PC-9 (cell line): Measurements from ENCODE around the gene TTC7B. TPM values are rescaled to one million over a fixed set of nuclear protein-coding genes. Genes with fewer than 3 reads are reported as not detected.

Experiments used
- BruUV-seq: library from RNA; stranded (reverse); fragments of 400-500 nt; replicated peaks from 2 replicates; lab custom pipeline; 2021; lab: Mats Ljungman, UMichigan
- CTCF ChIA-PET: fragments of 300-600 bp; sonication (Branson Sonifier 250); formaldehyde crosslinking; loops from one replicate; lab custom pipeline; 2022; ENCODE audit warnings: antibody characterized with exemption; lab: Charles Lee
- POLR2A ChIA-PET: fragments of 300-600 bp; sonication (Branson Sonifier 250); formaldehyde crosslinking; loops from one replicate; lab custom pipeline; 2022; ENCODE audit warnings: antibody characterized with exemption; ENCODE audit not compliant: unreplicated experiment; lab: Charles Lee
- DNase-seq, 2 experiments: peaks; one replicate each; pipeline versions ENCODE4 v3.0.0 to v3.0.0-alpha.2; 2015 to 2022; ENCODE audit warnings: mixed read lengths in 1 of 2
- H2AFZ ChIP-seq: fragments of 200-600 bp; sonication (generic); 2 replicates; pipeline ENCODE4 v1.8.1; 2017; ENCODE audit warnings: antibody characterized with exemption
- H3F3A ChIP-seq: fragments of 200-600 bp; sonication (generic); 2 replicates; pipeline ENCODE4 v1.8.1; 2017; ENCODE audit warnings: antibody characterized with exemption, mild to moderate bottlenecking, low read depth; ENCODE audit not compliant: insufficient read depth
- H3K27ac ChIP-seq: fragments of 200-600 bp; sonication (generic); 2 replicates; pipeline ENCODE4 v1.6.1; 2016; ENCODE audit warnings: mixed run types
- H3K27me3 ChIP-seq: fragments of 200-600 bp; sonication (generic); 2 replicates; pipeline ENCODE4 v1.6.1; 2016; ENCODE audit warnings: low read depth, mixed run types; ENCODE audit not compliant: insufficient read depth
- H3K36me3 ChIP-seq: fragments of 200-600 bp; sonication (generic); 2 replicates; pipeline ENCODE4 v1.6.1; 2016; ENCODE audit warnings: low read depth, mixed run types
- H3K4me1 ChIP-seq: fragments of 200-600 bp; sonication (generic); replicated peaks from 2 replicates; pipeline ENCODE4 v1.6.1; 2016; ENCODE audit warnings: mixed run types; ENCODE audit not compliant: insufficient read depth
- H3K4me2 ChIP-seq: fragments of 200-600 bp; sonication (generic); 2 replicates; pipeline ENCODE4 v1.6.1; 2017; ENCODE audit warnings: mixed run types
- H3K4me3 ChIP-seq: fragments of 200-600 bp; sonication (generic); 2 replicates; pipeline ENCODE4 v1.6.1; 2016; ENCODE audit warnings: mixed run types
- H3K79me2 ChIP-seq: fragments of 200-600 bp; sonication (generic); 2 replicates; pipeline ENCODE4 v1.6.1; 2017; ENCODE audit warnings: low read depth, mixed run types
- H3K9me2 ChIP-seq: fragments of 200-600 bp; sonication (generic); 2 replicates; pipeline ENCODE4 v1.8.1; 2017; ENCODE audit warnings: mild to moderate bottlenecking; ENCODE audit not compliant: insufficient read depth
- H3K9me3 ChIP-seq: fragments of 200-600 bp; sonication (generic); 2 replicates; pipeline ENCODE4 v1.8.1; 2016; ENCODE audit warnings: low read depth; ENCODE audit not compliant: insufficient read depth
- H4K20me1 ChIP-seq: fragments of 200-600 bp; sonication (generic); 2 replicates; pipeline ENCODE4 v1.8.1; 2017; ENCODE audit not compliant: insufficient read depth
- EZH2 ChIP-seq: fragments of 200-600 bp; sonication (generic); IDR thresholded peaks from 2 replicates; pipeline ENCODE4 v1.8.0; 2017; ENCODE audit warnings: antibody characterized with exemption, low read depth
- intact Hi-C: fragments of 100-400 bp; cut with micrococcal nuclease; formaldehyde crosslinking; loops from one replicate; pipeline ENCODE4 v1.10.0; 2022; ENCODE audit not compliant: unreplicated experiment
- total RNA-seq: library from RNA; stranded (reverse); gene quantifications from 2 replicates; pipeline ENCODE4 v1.2.3, GENCODE V29; 2021
- TF ChIP-seq, protein P1 (sequence below): fragments of 200-600 bp; sonication (generic); conservative IDR thresholded peaks from 2 replicates; pipeline ENCODE4 v1.6.1; 2017; ENCODE audit warnings: mixed run types, antibody characterized with exemption, mild to moderate bottlenecking, moderate library complexity

Gene TTC7B
- total RNA-seq, 1 experiment from 2014 or later: 6.8 TPM

DNA sequence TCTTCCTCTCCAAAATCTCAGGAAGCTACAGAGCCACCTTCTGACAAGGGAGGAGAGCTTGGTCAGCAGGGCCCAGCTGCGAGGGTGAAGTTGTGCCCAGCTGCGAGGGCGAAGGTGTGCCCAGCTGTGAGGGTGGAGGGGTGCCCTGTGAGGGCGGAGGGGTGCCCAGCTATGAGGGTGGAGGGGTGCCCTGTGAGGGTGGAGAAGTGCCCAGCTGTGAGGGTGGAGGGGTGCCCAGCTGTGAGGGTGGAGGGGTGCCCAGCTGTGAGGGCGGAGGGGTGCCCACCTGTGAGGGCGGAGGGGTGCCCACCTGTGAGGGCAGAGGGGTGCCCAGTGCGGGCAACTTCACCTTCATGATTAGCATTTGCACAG is 20.4 kb upstream of the TTC7B start:
- no peak overlapping the region for H3K27ac ChIP-seq
- intact Hi-C loops: no loop called here
- H3K9me3 ChIP-seq: no peaks in the 10 kb centered on the region
- TF ChIP-seq EZH2: no peak
- TF ChIP-seq, protein P1, sequence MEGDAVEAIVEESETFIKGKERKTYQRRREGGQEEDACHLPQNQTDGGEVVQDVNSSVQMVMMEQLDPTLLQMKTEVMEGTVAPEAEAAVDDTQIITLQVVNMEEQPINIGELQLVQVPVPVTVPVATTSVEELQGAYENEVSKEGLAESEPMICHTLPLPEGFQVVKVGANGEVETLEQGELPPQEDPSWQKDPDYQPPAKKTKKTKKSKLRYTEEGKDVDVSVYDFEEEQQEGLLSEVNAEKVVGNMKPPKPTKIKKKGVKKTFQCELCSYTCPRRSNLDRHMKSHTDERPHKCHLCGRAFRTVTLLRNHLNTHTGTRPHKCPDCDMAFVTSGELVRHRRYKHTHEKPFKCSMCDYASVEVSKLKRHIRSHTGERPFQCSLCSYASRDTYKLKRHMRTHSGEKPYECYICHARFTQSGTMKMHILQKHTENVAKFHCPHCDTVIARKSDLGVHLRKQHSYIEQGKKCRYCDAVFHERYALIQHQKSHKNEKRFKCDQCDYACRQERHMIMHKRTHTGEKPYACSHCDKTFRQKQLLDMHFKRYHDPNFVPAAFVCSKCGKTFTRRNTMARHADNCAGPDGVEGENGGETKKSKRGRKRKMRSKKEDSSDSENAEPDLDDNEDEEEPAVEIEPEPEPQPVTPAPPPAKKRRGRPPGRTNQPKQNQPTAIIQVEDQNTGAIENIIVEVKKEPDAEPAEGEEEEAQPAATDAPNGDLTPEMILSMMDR: no peak
- no TSS peak for BruUV-seq
- no peaks in the 10 kb centered on the region for H3K27me3 ChIP-seq
- no peak overlapping the region for H3K4me2 ChIP-seq
- no peaks in the 10 kb centered on the region for H3F3A ChIP-seq
- no peak overlapping the region for H2AFZ ChIP-seq
- H3K9me2 ChIP-seq: no peaks in the 10 kb centered on the region
- ChIA-PET POLR2A (no interaction called here), CTCF (no interaction called here)
- H3K79me2 ChIP-seq: no peaks in the 10 kb centered on the region
- no peaks in the 10 kb centered on the region for H4K20me1 ChIP-seq
- DNase-seq: no peak
- no peak overlapping the region for H3K4me3 ChIP-seq
- no peaks in the 10 kb centered on the region for H3K36me3 ChIP-seq
- no peaks in the 10 kb centered on the region for H3K4me1 ChIP-seq

DNA sequence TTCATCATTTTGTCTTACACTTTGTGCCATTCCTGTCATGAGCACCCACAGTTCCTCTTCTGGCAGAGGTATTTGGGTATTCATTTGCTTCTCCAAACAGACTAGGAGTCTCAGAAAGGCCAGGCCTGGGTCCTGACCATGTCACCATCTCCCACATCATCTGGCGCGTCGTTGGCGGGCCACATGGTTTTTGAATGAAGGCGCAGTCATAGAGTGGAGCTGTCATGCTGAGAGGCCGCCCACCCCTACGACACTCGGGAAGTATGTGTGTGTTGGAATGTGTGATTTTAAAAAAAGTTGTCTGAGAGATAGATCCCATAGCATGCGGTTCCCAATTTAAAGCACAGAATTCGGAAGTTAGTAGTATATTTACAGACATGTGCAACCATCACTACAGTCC is 15.6 kb upstream of the TTC7B start:
- no TSS peak for BruUV-seq
- Histone ChIP-seq H2AFZ (no peak overlapping the region), H3K27ac (no peak overlapping the region), H3K9me3 (no peaks in the 10 kb centered on the region), H3K9me2 (no peaks in the 10 kb centered on the region), H3K27me3 (no peaks in the 10 kb centered on the region), H3K4me1 (peaks cover 3% of the 10 kb centered on the region; the same call in 1 of the 2 replicates), H3K79me2 (no peaks in the 10 kb centered on the region), H3F3A (no peaks in the 10 kb centered on the region), H3K4me2 (no peak overlapping the region), H4K20me1 (no peaks in the 10 kb centered on the region), H3K4me3 (no peak overlapping the region), H3K36me3 (no peaks in the 10 kb centered on the region)
- ChIA-PET CTCF (no interaction called here), POLR2A (no interaction called here)
- no peak for DNase-seq
- TF ChIP-seq, protein P1: no peak
- no peak for TF ChIP-seq EZH2
- intact Hi-C loops: no loop called here

GRCh38 chr14:90830931-90831701 is 14.9 kb upstream of the TTC7B start:
- Histone ChIP-seq H3K27me3 (no peaks in the 10 kb centered on the region), H3K9me2 (no peaks in the 10 kb centered on the region), H3K79me2 (no peaks in the 10 kb centered on the region), H2AFZ (no peak overlapping the region), H3K36me3 (no peaks in the 10 kb centered on the region), H3K4me2 (no peak overlapping the region), H3K9me3 (no peaks in the 10 kb centered on the region), H3F3A (no peaks in the 10 kb centered on the region), H3K4me3 (no peak overlapping the region), H4K20me1 (no peaks in the 10 kb centered on the region), H3K4me1 (peaks cover 3% of the 10 kb centered on the region; the same call in 1 of the 2 replicates), H3K27ac (no peak overlapping the region)
- DNase-seq: no peak
- intact Hi-C loops: no loop called here
- ChIA-PET CTCF (no interaction called here), POLR2A (no interaction called here)
- TF ChIP-seq, protein P1: no peak
- TF ChIP-seq EZH2: no peak
- BruUV-seq: no TSS peak
